Mesendoderm (in vitro differentiated cells): ENCODE results near the gene MINDY3.

ENCODE experiments used
- DNase-seq: peaks from one replicate; pipeline ENCODE4 v3.0.0; 2013
- H2AK5ac ChIP-seq: 2 replicates; pipeline ENCODE4 v1.6.1; 2013; ENCODE audit warnings: low read length, inconsistent platforms
- H2BK120ac ChIP-seq: 2 replicates; pipeline ENCODE4 v1.6.1; 2013; ENCODE audit warnings: low read depth, mild to moderate bottlenecking, low read length, moderate library complexity, mixed read lengths
- H2BK15ac ChIP-seq: replicated peaks from 2 replicates; pipeline ENCODE4 v1.6.1; 2013; ENCODE audit warnings: low read depth, mild to moderate bottlenecking, moderate library complexity
- H2BK5ac ChIP-seq: 2 replicates; pipeline ENCODE4 v1.6.1; 2013; ENCODE audit warnings: low read length, inconsistent platforms
- H3K18ac ChIP-seq: 2 replicates; pipeline ENCODE4 v1.6.1; 2013; ENCODE audit warnings: mild to moderate bottlenecking, low read length, mixed read lengths
- H3K23ac ChIP-seq: one replicate; pipeline ENCODE4 v1.6.1; 2013; ENCODE audit warnings: low read length
- H3K27ac ChIP-seq: 2 replicates; pipeline ENCODE4 v1.5.1; 2013; ENCODE audit warnings: low read depth, mild to moderate bottlenecking, inconsistent platforms, low read length, moderate library complexity
- H3K27me3 ChIP-seq: 2 replicates; pipeline ENCODE4 v1.6.1; 2013; ENCODE audit warnings: low read length, control low read depth, mild to moderate bottlenecking, inconsistent platforms; ENCODE audit not compliant: insufficient read depth, poor library complexity
- H3K36me3 ChIP-seq: 2 replicates; pipeline ENCODE4 v1.6.1; 2013; ENCODE audit warnings: low read length, inconsistent platforms; ENCODE audit not compliant: control insufficient read depth, insufficient read depth
- H3K4ac ChIP-seq: one replicate; pipeline ENCODE4 v1.6.1; 2013; ENCODE audit warnings: low read depth, mild to moderate bottlenecking, low read length, moderate library complexity
- H3K4me1 ChIP-seq: 2 replicates; pipeline ENCODE4 v1.6.1; 2013; ENCODE audit warnings: low read depth, low read length, inconsistent platforms; ENCODE audit not compliant: control insufficient read depth
- H3K4me2 ChIP-seq: 2 replicates; pipeline ENCODE4 v1.6.1; 2013; ENCODE audit warnings: low read length
- H3K4me3 ChIP-seq: 2 replicates; pipeline ENCODE4 v1.5.1; 2013; ENCODE audit warnings: mild to moderate bottlenecking, low read length
- H3K56ac ChIP-seq: one replicate; pipeline ENCODE4 v1.6.1; 2013; ENCODE audit warnings: low read length
- H3K79me1 ChIP-seq: 2 replicates; pipeline ENCODE4 v1.6.1; 2013; ENCODE audit warnings: low read length, inconsistent platforms
- H3K79me2 ChIP-seq: 2 replicates; pipeline ENCODE4 v1.6.1; 2013; ENCODE audit warnings: mild to moderate bottlenecking, low read length; ENCODE audit not compliant: control insufficient read depth, insufficient read depth
- H3K9ac ChIP-seq: 2 replicates; pipeline ENCODE4 v1.6.1; 2013; ENCODE audit warnings: low read length, inconsistent platforms
- H4K5ac ChIP-seq: one replicate; pipeline ENCODE4 v1.6.1; 2013; ENCODE audit warnings: low read length
- H4K8ac ChIP-seq: one replicate; pipeline ENCODE4 v1.6.1; 2013; ENCODE audit warnings: low read depth, mild to moderate bottlenecking, control low read depth, low read length, moderate library complexity
- WGBS: extraction: QIAGEN DNeasy Blood & Tissue Kit; methylation state at CpG from one replicate; pipeline ENCODE4 v1.1.7; 2013; ENCODE audit warnings: low lambda C conversion rate, missing lambda C conversion rate; ENCODE audit not compliant: insufficient coverage; ENCODE audit errors: extremely low coverage; 5-methylcytosine and 5-hydroxymethylcytosine counted together

The MINDY3 gene

DNA sequence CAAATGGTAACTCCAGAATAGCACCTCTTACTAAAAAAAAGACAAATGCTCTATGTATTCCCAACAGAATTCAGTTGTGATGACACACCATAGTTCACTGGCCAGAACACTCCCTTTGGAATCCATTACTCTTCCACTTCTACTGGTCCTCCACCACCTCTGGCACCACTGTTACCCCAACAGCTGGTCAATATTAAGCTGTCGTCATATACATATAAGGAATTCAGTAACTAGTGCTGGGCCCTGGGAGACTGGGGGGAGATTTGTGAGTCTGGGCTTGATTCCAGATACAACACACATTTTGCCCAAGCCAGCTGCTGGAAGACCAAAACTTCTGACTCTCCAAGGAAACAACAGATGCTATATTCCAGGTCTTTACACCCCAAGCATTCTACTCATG, 114.6 kb downstream of the MINDY3 start:
- H3K18ac ChIP-seq, result no peak overlapping the region
- H3K4ac ChIP-seq, result no peak overlapping the region
- H3K27ac ChIP-seq, result no peak overlapping the region
- no peaks in the 10 kb centered on the region for H3K79me1 ChIP-seq
- WGBS, result no CpG with 5 or more reads among the region's 1 CpG
- no peaks in the 10 kb centered on the region for H3K79me2 ChIP-seq
- H3K4me2 ChIP-seq, result no peak overlapping the region
- no peak for DNase-seq
- no peak overlapping the region for H3K4me3 ChIP-seq
- no peak overlapping the region for H4K5ac ChIP-seq
- no peak overlapping the region for H2BK5ac ChIP-seq
- H2BK120ac ChIP-seq, result no peak overlapping the region
- H2AK5ac ChIP-seq, result no peak overlapping the region
- H3K23ac ChIP-seq, result no peak overlapping the region
- H4K8ac ChIP-seq, result no peak overlapping the region
- no peak overlapping the region for H3K56ac ChIP-seq
- H3K27me3 ChIP-seq, result no peaks in the 10 kb centered on the region
- H3K4me1 ChIP-seq, result no peaks in the 10 kb centered on the region
- no peak overlapping the region for H3K9ac ChIP-seq
- no peaks in the 10 kb centered on the region for H3K36me3 ChIP-seq
- H2BK15ac ChIP-seq, result no peak overlapping the region

DNA sequence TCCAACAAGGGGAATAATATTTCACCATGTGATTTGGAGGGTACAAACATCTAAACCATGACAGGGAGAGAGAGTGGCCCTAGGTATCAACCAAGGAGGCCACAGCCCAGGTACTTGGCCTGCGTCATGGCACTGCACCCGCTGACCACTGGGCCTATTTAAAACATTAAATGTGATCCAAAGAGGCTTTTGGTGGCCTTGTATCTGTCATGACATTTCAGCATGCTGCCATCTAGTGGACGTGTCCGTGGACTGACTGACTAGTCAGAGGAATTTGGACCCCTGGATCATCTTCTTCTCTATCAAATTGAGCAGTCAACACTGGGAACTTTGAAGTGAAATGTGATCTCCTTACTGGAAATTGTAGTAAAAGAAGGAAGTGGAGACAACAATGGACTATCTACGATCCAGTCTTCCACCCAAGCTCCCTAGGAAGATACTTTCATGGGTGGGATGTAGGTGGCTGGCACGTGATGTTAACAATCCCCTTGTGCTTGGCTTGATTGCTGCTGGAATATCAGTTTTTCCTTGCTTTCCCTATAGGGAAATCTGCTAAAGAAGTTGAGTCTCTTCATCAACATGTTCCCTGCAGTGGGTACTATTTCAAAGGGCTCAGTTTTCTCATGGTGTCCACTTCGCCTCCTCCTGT, 116.0 kb downstream of the MINDY3 start:
- Histone ChIP-seq H3K36me3 (no peaks in the 10 kb centered on the region), H4K8ac (no peak overlapping the region), H3K79me2 (no peaks in the 10 kb centered on the region), H3K4me1 (no peaks in the 10 kb centered on the region), H3K56ac (no peak overlapping the region), H3K27me3 (no peaks in the 10 kb centered on the region), H2AK5ac (no peak overlapping the region), H3K23ac (no peak overlapping the region), H3K79me1 (no peaks in the 10 kb centered on the region), H2BK120ac (no peak overlapping the region), H3K9ac (no peak overlapping the region), H2BK5ac (no peak overlapping the region), H3K4ac (no peak overlapping the region), H3K4me2 (no peak overlapping the region), H2BK15ac (no peak overlapping the region), H3K4me3 (no peak overlapping the region), H4K5ac (no peak overlapping the region), H3K18ac (no peak overlapping the region), H3K27ac (no peak overlapping the region)
- peak; percentile 83 for DNase-seq
- no CpG with 5 or more reads among the region's 7 CpGs for WGBS

DNA sequence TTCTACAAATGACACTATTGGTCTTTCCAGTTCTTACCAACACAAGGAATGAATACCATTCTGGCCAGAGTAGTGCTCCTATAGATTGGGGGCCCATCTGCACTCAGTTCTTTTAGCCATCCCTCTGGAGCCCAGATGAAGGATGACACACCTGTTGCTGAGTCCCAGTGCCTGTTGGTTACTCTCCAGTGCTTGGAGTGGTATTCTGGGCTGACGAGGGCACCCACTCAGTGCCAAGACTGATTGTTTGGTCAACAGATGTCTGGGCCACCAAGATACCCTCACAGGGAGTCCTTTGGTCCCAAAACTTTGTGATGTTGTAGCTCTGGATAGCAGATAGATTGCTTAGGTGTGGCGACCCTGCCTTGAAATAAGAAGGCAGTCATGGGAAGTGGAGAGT, 116.9 kb downstream of the MINDY3 start:
- no peak overlapping the region for H3K4me3 ChIP-seq
- DNase-seq, result no peak
- H2BK15ac ChIP-seq, result no peak overlapping the region
- H4K8ac ChIP-seq, result no peak overlapping the region
- no peak overlapping the region for H3K4ac ChIP-seq
- no peak overlapping the region for H3K4me2 ChIP-seq
- no peaks in the 10 kb centered on the region for H3K4me1 ChIP-seq
- H3K9ac ChIP-seq, result no peak overlapping the region
- no peak overlapping the region for H3K56ac ChIP-seq
- H3K79me1 ChIP-seq, result no peaks in the 10 kb centered on the region
- no peak overlapping the region for H2BK120ac ChIP-seq
- H3K27me3 ChIP-seq, result no peaks in the 10 kb centered on the region
- H4K5ac ChIP-seq, result no peak overlapping the region
- no CpG with 5 or more reads among the region's 2 CpGs for WGBS
- H3K18ac ChIP-seq, result no peak overlapping the region
- H3K27ac ChIP-seq, result no peak overlapping the region
- H2BK5ac ChIP-seq, result no peak overlapping the region
- no peaks in the 10 kb centered on the region for H3K36me3 ChIP-seq
- H2AK5ac ChIP-seq, result no peak overlapping the region
- H3K79me2 ChIP-seq, result no peaks in the 10 kb centered on the region
- H3K23ac ChIP-seq, result no peak overlapping the region

DNA sequence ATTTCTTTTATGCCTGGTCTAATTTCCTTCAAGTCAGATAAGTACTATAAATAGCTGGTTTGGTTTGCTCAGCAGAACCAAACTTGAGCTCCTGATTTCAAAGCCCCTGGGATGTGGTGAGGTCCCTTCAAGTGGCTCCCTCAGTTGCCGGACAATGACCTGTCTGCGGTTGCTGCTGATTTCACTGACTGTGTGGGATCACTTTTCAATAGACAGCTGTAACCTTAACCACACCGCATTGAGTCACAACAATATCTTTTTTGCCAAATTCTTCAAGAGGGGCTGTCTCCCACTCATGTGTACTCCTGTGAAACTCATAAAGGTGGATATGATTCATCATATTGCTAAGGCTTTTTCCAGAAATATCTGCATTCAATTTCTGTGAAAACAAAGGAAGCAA, 117.5 kb downstream of the MINDY3 start:
- DNase-seq, result no peak
- no peak overlapping the region for H3K9ac ChIP-seq
- no peak overlapping the region for H3K23ac ChIP-seq
- H4K8ac ChIP-seq, result no peak overlapping the region
- no peak overlapping the region for H4K5ac ChIP-seq
- no peak overlapping the region for H3K56ac ChIP-seq
- no peak overlapping the region for H2BK5ac ChIP-seq
- H2BK15ac ChIP-seq, result no peak overlapping the region
- no peak overlapping the region for H3K4me2 ChIP-seq
- H3K36me3 ChIP-seq, result no peaks in the 10 kb centered on the region
- no peaks in the 10 kb centered on the region for H3K79me2 ChIP-seq
- no peak overlapping the region for H3K18ac ChIP-seq
- no peak overlapping the region for H3K4me3 ChIP-seq
- H3K79me1 ChIP-seq, result no peaks in the 10 kb centered on the region
- WGBS, result no CpG with 5 or more reads among the region's 3 CpGs
- H3K4me1 ChIP-seq, result no peaks in the 10 kb centered on the region
- H2BK120ac ChIP-seq, result no peak overlapping the region
- no peak overlapping the region for H3K27ac ChIP-seq
- H2AK5ac ChIP-seq, result no peak overlapping the region
- H3K27me3 ChIP-seq, result no peaks in the 10 kb centered on the region
- no peak overlapping the region for H3K4ac ChIP-seq

DNA sequence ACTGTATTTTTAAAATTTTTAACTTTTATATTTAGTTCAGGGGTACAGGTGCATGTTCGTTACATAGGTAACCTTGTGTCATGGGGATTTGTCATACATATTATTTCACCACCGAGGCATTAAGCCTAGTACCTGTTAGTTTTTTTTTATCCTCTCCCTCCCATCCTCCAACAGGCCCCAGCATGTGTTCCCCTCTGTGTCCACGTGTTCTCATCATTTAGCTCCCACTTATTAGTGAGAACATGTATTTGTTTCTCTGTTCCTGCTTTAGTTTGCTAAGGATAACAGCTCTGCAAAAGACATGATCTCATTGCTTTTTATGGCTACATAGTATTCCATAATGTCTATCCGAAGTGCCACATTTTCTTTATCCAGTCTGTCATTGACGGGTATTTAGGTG, 118.2 kb downstream of the MINDY3 start:
- DNase-seq, result no peak
- WGBS, result no CpG with 5 or more reads among the region's 5 CpGs

DNA sequence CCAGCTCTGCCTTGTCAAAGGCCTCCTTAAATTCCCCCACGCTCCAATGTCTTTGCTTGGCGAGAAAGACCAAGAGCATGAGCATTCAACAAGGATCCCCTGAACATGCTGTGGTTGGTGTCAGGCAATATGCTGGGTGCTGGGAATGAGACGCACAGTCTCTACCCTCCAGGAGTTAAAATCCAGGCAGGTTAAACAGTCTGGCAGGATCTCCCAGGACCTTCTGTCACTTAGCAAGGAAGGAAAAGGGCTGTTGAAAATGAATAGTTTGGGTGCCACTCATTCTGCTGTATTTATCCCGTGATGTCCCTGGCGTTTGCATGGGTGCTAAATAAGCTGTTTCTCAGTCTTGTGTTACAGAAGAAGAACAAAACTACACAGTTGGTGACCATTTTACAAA, 118.7 kb downstream of the MINDY3 start:
- Histone ChIP-seq H4K8ac (no peak overlapping the region), H3K56ac (no peak overlapping the region), H3K79me2 (no peaks in the 10 kb centered on the region), H3K36me3 (no peaks in the 10 kb centered on the region), H3K9ac (no peak overlapping the region), H2BK120ac (no peak overlapping the region), H3K4me2 (no peak overlapping the region), H3K4ac (no peak overlapping the region), H2BK5ac (no peak overlapping the region), H3K23ac (no peak overlapping the region), H4K5ac (no peak overlapping the region), H3K27ac (no peak overlapping the region), H2BK15ac (no peak overlapping the region), H3K4me1 (no peaks in the 10 kb centered on the region), H3K4me3 (no peak overlapping the region), H3K79me1 (no peaks in the 10 kb centered on the region), H2AK5ac (no peak overlapping the region), H3K27me3 (no peaks in the 10 kb centered on the region), H3K18ac (no peak overlapping the region)
- no peak for DNase-seq
- no CpG with 5 or more reads among the region's 5 CpGs for WGBS

More for the DNA sequence above, 118.2 kb downstream of the MINDY3 start:
- H3K4me1 ChIP-seq, result no peaks in the 10 kb centered on the region
- no peak overlapping the region for H4K5ac ChIP-seq
- no peaks in the 10 kb centered on the region for H3K27me3 ChIP-seq
- no peak overlapping the region for H2BK120ac ChIP-seq
- no peaks in the 10 kb centered on the region for H3K79me2 ChIP-seq
- H3K18ac ChIP-seq, result no peak overlapping the region
- no peak overlapping the region for H3K4me2 ChIP-seq
- no peak overlapping the region for H3K4me3 ChIP-seq
- no peaks in the 10 kb centered on the region for H3K79me1 ChIP-seq
- no peak overlapping the region for H3K9ac ChIP-seq
- H3K23ac ChIP-seq, result no peak overlapping the region
- no peak overlapping the region for H2BK5ac ChIP-seq
- H2AK5ac ChIP-seq, result no peak overlapping the region
- H2BK15ac ChIP-seq, result no peak overlapping the region
- H4K8ac ChIP-seq, result no peak overlapping the region
- H3K4ac ChIP-seq, result no peak overlapping the region
- H3K56ac ChIP-seq, result no peak overlapping the region
- H3K27ac ChIP-seq, result no peak overlapping the region
- no peaks in the 10 kb centered on the region for H3K36me3 ChIP-seq
